ENCODE measurements around the gene CFAP299.

DNA sequence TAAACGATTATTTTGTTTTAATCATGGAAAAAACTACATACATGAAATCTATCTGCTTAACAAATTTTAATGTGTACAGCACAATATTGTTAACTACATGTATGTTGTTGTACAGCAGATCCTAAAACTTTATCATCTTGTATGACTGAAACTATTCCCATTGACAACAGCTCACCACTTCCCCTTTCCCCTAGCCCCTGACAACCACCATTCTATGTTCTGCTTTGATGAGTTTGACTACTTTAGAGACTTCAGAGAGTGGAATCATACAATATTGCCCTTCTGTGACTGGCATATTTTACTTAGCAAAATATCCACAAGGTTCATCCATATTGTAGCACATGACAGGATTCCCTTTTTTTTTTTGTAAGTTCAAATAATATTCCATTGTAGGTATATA is 185.9 kb downstream of the CFAP299 start:
- TF ChIP-seq, protein P1, sequence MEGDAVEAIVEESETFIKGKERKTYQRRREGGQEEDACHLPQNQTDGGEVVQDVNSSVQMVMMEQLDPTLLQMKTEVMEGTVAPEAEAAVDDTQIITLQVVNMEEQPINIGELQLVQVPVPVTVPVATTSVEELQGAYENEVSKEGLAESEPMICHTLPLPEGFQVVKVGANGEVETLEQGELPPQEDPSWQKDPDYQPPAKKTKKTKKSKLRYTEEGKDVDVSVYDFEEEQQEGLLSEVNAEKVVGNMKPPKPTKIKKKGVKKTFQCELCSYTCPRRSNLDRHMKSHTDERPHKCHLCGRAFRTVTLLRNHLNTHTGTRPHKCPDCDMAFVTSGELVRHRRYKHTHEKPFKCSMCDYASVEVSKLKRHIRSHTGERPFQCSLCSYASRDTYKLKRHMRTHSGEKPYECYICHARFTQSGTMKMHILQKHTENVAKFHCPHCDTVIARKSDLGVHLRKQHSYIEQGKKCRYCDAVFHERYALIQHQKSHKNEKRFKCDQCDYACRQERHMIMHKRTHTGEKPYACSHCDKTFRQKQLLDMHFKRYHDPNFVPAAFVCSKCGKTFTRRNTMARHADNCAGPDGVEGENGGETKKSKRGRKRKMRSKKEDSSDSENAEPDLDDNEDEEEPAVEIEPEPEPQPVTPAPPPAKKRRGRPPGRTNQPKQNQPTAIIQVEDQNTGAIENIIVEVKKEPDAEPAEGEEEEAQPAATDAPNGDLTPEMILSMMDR (IDR thresholded peaks at IDR 0.05; ENCODE audit: insufficient read depth, low read depth, low read length): no peak
- no peak for TF ChIP-seq EZH2 (IDR thresholded peaks at IDR 0.05; ENCODE audit: insufficient read depth, low read length)
